Erythroblast (primary cell): Measurements from ENCODE around the gene CYP4F8.

ENCODE experiments used
- GATA1 ChIP-seq: IDR thresholded peaks from 2 replicates; pipeline ENCODE4 v1.6.1; 2011; ENCODE audit warnings: low read depth, mild to moderate bottlenecking, control low read depth, low read length, moderate library complexity
- POLR2A ChIP-seq: IDR thresholded peaks from 2 replicates; pipeline ENCODE4 v1.6.1; 2011; ENCODE audit warnings: mild to moderate bottlenecking, low read length

- TF ChIP-seq POLR2A (no peak), GATA1 (no peak)
These were observed 508 bp downstream of the CYP4F8 start for GRCh38 chr19:15615526-15615925.
